HG03469 (cell line): ENCODE results near the gene GPN1.
"Not testable (repeated sequence)": the region's sequence is repeated elsewhere in the genome, so short reads cannot be mapped to it uniquely, and the experiment has no call there.

Source experiments
- ATAC-seq: cut with Tn5 transposase; IDR thresholded peaks from one replicate; pipeline ENCODE4 v1.9.1; 2021; ENCODE audit warnings: mild to moderate bottlenecking, moderate library complexity, moderate number of reproducible peaks; ENCODE audit not compliant: unreplicated experiment

The GPN1 gene

GRCh38 chr2:27628767-27629709 lies at the start of gene GPN1, which contains the start of gene CCDC121:
GPN1 (plus strand) TSS chr2:27629050; CDS start chr2:27629059, 9 bp downstream.
CCDC121 (minus strand) TSS chr2:27629012; CDS start chr2:27627799, 1,213 bp downstream.
- ATAC-seq: peak; percentile 91

- ATAC-seq: no peak
Measured at GRCh38 chr2:27581417-27582128, 47.3 kb upstream of the GPN1 start.

GRCh38 chr2:27582129-27582694 lies 46.6 kb upstream of the GPN1 start:
- no peak for ATAC-seq

GRCh38 chr2:27582695-27583389 lies 46.0 kb upstream of the GPN1 start, which contains the start of gene ZNF512:
ZNF512 (plus strand) TSS chr2:27583042; CDS start chr2:27583113, 71 bp downstream.
- peak; percentile 79 for ATAC-seq

GRCh38 chr2:27583390-27583915 lies 45.4 kb upstream of the GPN1 start:
- ATAC-seq: no peak

GRCh38 chr2:27584597-27584996 lies 44.3 kb upstream of the GPN1 start:
- no peak for ATAC-seq

GRCh38 chr2:27587025-27587424 lies 41.8 kb upstream of the GPN1 start:
- ATAC-seq: no peak

GRCh38 chr2:27588308-27588707 lies 40.5 kb upstream of the GPN1 start:
- no peak for ATAC-seq

GRCh38 chr2:27591745-27592144 lies 37.1 kb upstream of the GPN1 start:
- no peak for ATAC-seq

GRCh38 chr2:27593240-27593639 lies 35.6 kb upstream of the GPN1 start:
- ATAC-seq: no peak

- not testable (repeated sequence) for ATAC-seq
Measured at GRCh38 chr2:27594020-27594703, 34.7 kb upstream of the GPN1 start.

GRCh38 chr2:27595412-27595811 lies 33.4 kb upstream of the GPN1 start:
- ATAC-seq: not testable (repeated sequence)

- no peak for ATAC-seq
Measured at GRCh38 chr2:27596627-27597026, 32.2 kb upstream of the GPN1 start.

- no peak for ATAC-seq
Measured at GRCh38 chr2:27606611-27607010, 22.2 kb upstream of the GPN1 start.

GRCh38 chr2:27613985-27614384 lies 14.9 kb upstream of the GPN1 start:
- no peak for ATAC-seq

- no peak for ATAC-seq
Measured at GRCh38 chr2:27615316-27615715, 13.5 kb upstream of the GPN1 start.

GRCh38 chr2:27621524-27621923 lies 7.3 kb upstream of the GPN1 start:
- no peak for ATAC-seq

GRCh38 chr2:27622921-27623384 lies 5.9 kb upstream of the GPN1 start:
- no peak for ATAC-seq

GRCh38 chr2:27624943-27625342 lies 3.9 kb upstream of the GPN1 start:
- no peak for ATAC-seq

GRCh38 chr2:27626323-27626722 lies 2.5 kb upstream of the GPN1 start:
- ATAC-seq: not testable (repeated sequence)
